Spleen (tissue), 7 donors: ENCODE measurements around the gene FLAD1.

Experiments used
- POLR2A ChIP-seq, 3 donors: fragments of 450-650 bp; IDR thresholded peaks; one replicate each; pipeline ENCODE4 v1.5.1; 2017; ENCODE audit warnings: antibody characterized with exemption in 3 of 3, mild to moderate bottlenecking in 1 of 3
- POLR2AphosphoS5 ChIP-seq, 3 donors: sonication (generic); formaldehyde crosslinking; IDR thresholded peaks; one replicate each; pipeline ENCODE4 v1.5.1; 2017; ENCODE audit warnings: antibody characterized with exemption in 3 of 3
- TF ChIP-seq, protein P1 (sequence below), 11 experiments: fragments of 200-600 bp in 7 of 11; fragments of 450-650 bp in 4 of 11; sonication (generic) in 4 of 11; IDR thresholded peaks in 8 of 11; conservative IDR thresholded peaks in 3 of 11; 1 replicate in 7 of 11; 2 replicates in 4 of 11; pipeline versions ENCODE4 v1.4.0 to v1.8.0; 2016 to 2021; ENCODE audit warnings: antibody characterized with exemption in 11 of 11, inconsistent platforms in 4 of 11, mild to moderate bottlenecking in 1 of 11
- donor health status: DM: no; HTN: no; CAD: no; lungs with moderate emphysema.
- donor health status: DM: no; HTN: no; CAD: no.
- donor health status: DM: no; HTN: no; CAD: no.

DNA sequence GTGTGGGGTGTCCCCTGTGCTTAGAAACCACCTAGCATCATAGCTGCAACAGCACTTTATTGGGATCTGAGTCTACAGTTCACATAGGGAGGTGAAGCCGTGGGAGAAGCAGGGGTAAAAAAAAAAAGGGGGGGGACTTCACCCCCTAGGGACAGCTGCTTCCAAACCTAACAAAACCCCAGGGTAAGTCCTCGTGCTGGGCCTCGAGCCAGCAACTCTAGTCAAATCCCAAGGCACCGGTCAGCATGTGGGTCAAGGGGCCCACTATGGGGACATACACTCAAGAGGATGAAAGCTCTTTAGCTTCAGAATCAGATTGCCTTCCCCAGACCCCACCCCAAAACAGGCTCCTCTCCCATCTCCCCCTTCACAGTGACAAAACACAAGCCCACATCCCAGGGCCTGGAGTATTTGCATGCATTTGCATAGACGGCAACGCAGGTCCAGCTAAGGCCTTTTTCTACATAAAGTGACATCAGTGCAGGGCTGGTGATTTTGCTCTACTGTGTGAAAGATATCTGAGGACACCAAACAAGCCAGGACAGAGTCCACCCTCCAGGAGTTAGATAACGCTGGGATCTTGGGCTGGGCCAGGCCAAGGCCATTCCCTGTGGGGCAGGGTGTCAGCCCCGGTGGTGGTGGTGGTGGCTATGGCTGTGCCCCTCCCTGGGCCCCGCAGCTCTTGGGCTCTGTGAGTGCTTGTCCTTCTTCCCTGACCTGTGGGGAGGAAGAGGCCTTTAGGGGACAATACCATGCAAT, 38.6 kb upstream of the FLAD1 start:
- TF ChIP-seq, protein P1, sequence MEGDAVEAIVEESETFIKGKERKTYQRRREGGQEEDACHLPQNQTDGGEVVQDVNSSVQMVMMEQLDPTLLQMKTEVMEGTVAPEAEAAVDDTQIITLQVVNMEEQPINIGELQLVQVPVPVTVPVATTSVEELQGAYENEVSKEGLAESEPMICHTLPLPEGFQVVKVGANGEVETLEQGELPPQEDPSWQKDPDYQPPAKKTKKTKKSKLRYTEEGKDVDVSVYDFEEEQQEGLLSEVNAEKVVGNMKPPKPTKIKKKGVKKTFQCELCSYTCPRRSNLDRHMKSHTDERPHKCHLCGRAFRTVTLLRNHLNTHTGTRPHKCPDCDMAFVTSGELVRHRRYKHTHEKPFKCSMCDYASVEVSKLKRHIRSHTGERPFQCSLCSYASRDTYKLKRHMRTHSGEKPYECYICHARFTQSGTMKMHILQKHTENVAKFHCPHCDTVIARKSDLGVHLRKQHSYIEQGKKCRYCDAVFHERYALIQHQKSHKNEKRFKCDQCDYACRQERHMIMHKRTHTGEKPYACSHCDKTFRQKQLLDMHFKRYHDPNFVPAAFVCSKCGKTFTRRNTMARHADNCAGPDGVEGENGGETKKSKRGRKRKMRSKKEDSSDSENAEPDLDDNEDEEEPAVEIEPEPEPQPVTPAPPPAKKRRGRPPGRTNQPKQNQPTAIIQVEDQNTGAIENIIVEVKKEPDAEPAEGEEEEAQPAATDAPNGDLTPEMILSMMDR (IDR thresholded peaks at IDR 0.05 in 8 of 11, conservative IDR thresholded peaks at IDR 0.05 in 3 of 11), result no peak
- TF ChIP-seq POLR2A (IDR thresholded peaks at IDR 0.05) (no peak), POLR2AphosphoS5 (IDR thresholded peaks at IDR 0.05) (peak in 1 of 3 donors; percentile 46)
